Neural progenitor cell (in vitro differentiated cells): Measurements from ENCODE around the gene LIN54. TPM values are rescaled to one million over a fixed set of nuclear protein-coding genes. Genes with fewer than 3 reads are reported as not detected.
"Not testable (repeated sequence)": the region's sequence is repeated elsewhere in the genome, so short reads cannot be mapped to it uniquely, and the experiment has no call there.

Experiments
- DNase-seq: peaks from one replicate; pipeline ENCODE4 v3.0.0-alpha.2; 2016; ENCODE audit warnings: low spot score
- H2AFZ ChIP-seq: fragments of 200-600 bp; sonication (generic); replicated peaks from 2 replicates; pipeline ENCODE4 v1.6.1; 2016; ENCODE audit warnings: antibody characterized with exemption
- H3F3A ChIP-seq: fragments of 200-600 bp; sonication (generic); 2 replicates; pipeline ENCODE4 v1.6.1; 2016; ENCODE audit warnings: antibody characterized with exemption, low read depth
- H3K27ac ChIP-seq: fragments of 200-600 bp; sonication (generic); 2 replicates; pipeline ENCODE4 v1.5.1; 2016; ENCODE audit warnings: mild to moderate bottlenecking
- H3K27me3 ChIP-seq: fragments of 200-600 bp; sonication (generic); 2 replicates; pipeline ENCODE4 v1.6.1; 2016; ENCODE audit warnings: mild to moderate bottlenecking, moderate library complexity
- H3K36me3 ChIP-seq: fragments of 200-600 bp; sonication (generic); 2 replicates; pipeline ENCODE4 v1.5.1; 2016
- H3K4me1 ChIP-seq: fragments of 200-600 bp; sonication (generic); 2 replicates; pipeline ENCODE4 v1.6.1; 2016; ENCODE audit warnings: mixed run types
- H3K4me2 ChIP-seq: fragments of 200-600 bp; sonication (generic); 2 replicates; pipeline ENCODE4 v1.6.1; 2016
- H3K4me3 ChIP-seq: fragments of 200-600 bp; sonication (generic); 2 replicates; pipeline ENCODE4 v1.5.1; 2016
- H3K79me2 ChIP-seq: fragments of 200-600 bp; sonication (generic); 2 replicates; pipeline ENCODE4 v1.6.1; 2016; ENCODE audit warnings: low read depth
- H3K9ac ChIP-seq: fragments of 200-600 bp; sonication (generic); 2 replicates; pipeline ENCODE4 v1.6.1; 2016
- H3K9me3 ChIP-seq: fragments of 200-600 bp; sonication (generic); 2 replicates; pipeline ENCODE4 v1.5.1; 2016; ENCODE audit warnings: low read depth
- H4K20me1 ChIP-seq: fragments of 200-600 bp; sonication (generic); 2 replicates; pipeline ENCODE4 v1.6.1; 2016; ENCODE audit warnings: low read depth
- H3K27ac Mint-ChIP-seq: 3 replicates; pipeline ENCODE4 v1.8.0; 2021; ENCODE audit warnings: mixed read lengths
- H3K27me3 Mint-ChIP-seq: 2 replicates; pipeline ENCODE4 v1.8.0; 2022; ENCODE audit warnings: low read depth, mild to moderate bottlenecking, inconsistent platforms, moderate library complexity, mixed read lengths; ENCODE audit not compliant: insufficient read depth
- H3K36me3 Mint-ChIP-seq: 3 replicates; pipeline ENCODE4 v1.8.0; 2021; ENCODE audit warnings: mixed read lengths
- H3K4me1 Mint-ChIP-seq: 3 replicates; pipeline ENCODE4 v1.8.0; 2021; ENCODE audit warnings: mixed read lengths
- H3K4me3 Mint-ChIP-seq: 3 replicates; pipeline ENCODE4 v1.8.0; 2021; ENCODE audit warnings: mild to moderate bottlenecking, moderate library complexity, mixed read lengths
- H3K9me3 Mint-ChIP-seq: 3 replicates; pipeline ENCODE4 v1.8.0; 2020; ENCODE audit warnings: mixed read lengths
- CTCF ChIP-seq: fragments of 200-600 bp; sonication (generic); IDR thresholded peaks from 2 replicates; pipeline ENCODE4 v1.5.1; 2017; ENCODE audit warnings: antibody characterized with exemption, mild to moderate bottlenecking
- EZH2 ChIP-seq: fragments of 200-600 bp; sonication (generic); IDR thresholded peaks from 2 replicates; pipeline ENCODE4 v1.6.1; 2017; ENCODE audit warnings: antibody characterized with exemption, mild to moderate bottlenecking, moderate library complexity
- EZH2phosphoT487 ChIP-seq: fragments of 200-600 bp; sonication (generic); IDR thresholded peaks from 2 replicates; pipeline ENCODE4 v1.6.1; 2017; ENCODE audit warnings: antibody characterized with exemption
- total RNA-seq: library from RNA; depleted of rRNA; stranded (reverse); fragments of >200 nt; gene quantifications from 2 replicates; pipeline ENCODE4 v1.2.3, GENCODE V29; 2015; ENCODE audit warnings: low replicate concordance

The LIN54 gene
- total RNA-seq, 1 donor from 2014 or later = 27.4 TPM

GRCh38 chr4:82918091-82918490 lies 92.5 kb downstream of the LIN54 start:
- Mint-ChIP-seq H3K4me1 (no peaks in the 10 kb centered on the region), H3K36me3 (peaks cover 7% of the 10 kb centered on the region), H3K9me3 (no peaks in the 10 kb centered on the region), H3K27ac (no peak overlapping the region), H3K27me3 (no peaks in the 10 kb centered on the region), H3K4me3 (no peak overlapping the region)
- Histone ChIP-seq H3K9ac (no peak overlapping the region), H2AFZ (no peak overlapping the region), H3F3A (no peaks in the 10 kb centered on the region), H3K27me3 (no peaks in the 10 kb centered on the region), H3K4me2 (no peak overlapping the region), H3K9me3 (no peaks in the 10 kb centered on the region), H3K4me1 (no peaks in the 10 kb centered on the region), H3K27ac (no peak overlapping the region), H3K4me3 (no peak overlapping the region), H3K79me2 (peaks cover 5% of the 10 kb centered on the region), H3K36me3 (peaks cover 21% of the 10 kb centered on the region), H4K20me1 (no peaks in the 10 kb centered on the region)
- DNase-seq = no peak
- TF ChIP-seq CTCF (no peak), EZH2 (no peak), EZH2phosphoT487 (no peak)

- not testable (repeated sequence) for H3K4me3 ChIP-seq, H3K27ac Mint-ChIP-seq, H3K9me3 Mint-ChIP-seq, H2AFZ ChIP-seq, H3K4me2 ChIP-seq, H3K9ac ChIP-seq, H3K9me3 ChIP-seq, H3K27ac ChIP-seq, H4K20me1 ChIP-seq, H3K4me1 Mint-ChIP-seq, H3K4me1 ChIP-seq, H3K27me3 ChIP-seq, H3F3A ChIP-seq, H3K27me3 Mint-ChIP-seq, H3K4me3 Mint-ChIP-seq, DNase-seq
- Histone ChIP-seq H3K36me3 (peaks cover 33% of the 10 kb centered on the region), H3K79me2 (peaks cover 13% of the 10 kb centered on the region)
- peaks cover 13% of the 10 kb centered on the region for H3K36me3 Mint-ChIP-seq
Observed at GRCh38 chr4:82913968-82914367, 96.7 kb downstream of the LIN54 start.

- no peak for DNase-seq
- Histone ChIP-seq H3K9ac (no peak overlapping the region), H3K4me2 (no peak overlapping the region), H3K79me2 (peaks cover 13% of the 10 kb centered on the region), H2AFZ (no peak overlapping the region), H3K4me3 (no peak overlapping the region), H3K36me3 (peaks cover 32% of the 10 kb centered on the region), H3K27me3 (no peaks in the 10 kb centered on the region), H3K9me3 (no peaks in the 10 kb centered on the region), H3K4me1 (no peaks in the 10 kb centered on the region), H4K20me1 (no peaks in the 10 kb centered on the region), H3K27ac (no peak overlapping the region), H3F3A (peaks cover 4% of the 10 kb centered on the region)
- Mint-ChIP-seq H3K4me1 (no peaks in the 10 kb centered on the region), H3K27ac (no peak overlapping the region), H3K27me3 (no peaks in the 10 kb centered on the region), H3K9me3 (no peaks in the 10 kb centered on the region), H3K4me3 (no peak overlapping the region), H3K36me3 (peaks cover 13% of the 10 kb centered on the region)
- TF ChIP-seq EZH2phosphoT487 (no peak), CTCF (no peak), EZH2 (no peak)
Observed at GRCh38 chr4:82913305-82913704, 97.3 kb downstream of the LIN54 start.

- Histone ChIP-seq H3K4me3 (no peak overlapping the region), H3K27me3 (no peaks in the 10 kb centered on the region), H3K4me1 (no peaks in the 10 kb centered on the region), H3K79me2 (peaks cover 18% of the 10 kb centered on the region), H3F3A (peaks cover 4% of the 10 kb centered on the region), H3K4me2 (no peak overlapping the region), H3K36me3 (peaks cover 37% of the 10 kb centered on the region), H2AFZ (no peak overlapping the region), H3K9ac (no peak overlapping the region), H3K9me3 (no peaks in the 10 kb centered on the region), H4K20me1 (no peaks in the 10 kb centered on the region), H3K27ac (no peak overlapping the region)
- H3K9me3 Mint-ChIP-seq = no peaks in the 10 kb centered on the region
- peaks cover 10% of the 10 kb centered on the region for H3K36me3 Mint-ChIP-seq
- H3K27me3 Mint-ChIP-seq = no peaks in the 10 kb centered on the region
- no peak for DNase-seq
- no peak overlapping the region for H3K27ac Mint-ChIP-seq
- TF ChIP-seq CTCF = no peak
- TF ChIP-seq EZH2 = no peak
- TF ChIP-seq EZH2phosphoT487 = no peak
- no peaks in the 10 kb centered on the region for H3K4me1 Mint-ChIP-seq
- H3K4me3 Mint-ChIP-seq = no peak overlapping the region
Observed at GRCh38 chr4:82909326-82909725, 101.3 kb downstream of the LIN54 start.
